HG02759 (cell line): ENCODE measurements around the gene ZW10.
A peak's percentile ranks its signal among the peaks of the same experiment; 100 is the strongest.

ENCODE experiments used
- ATAC-seq: cut with Tn5 transposase; IDR thresholded peaks from one replicate; pipeline ENCODE4 v1.9.1; 2021; ENCODE audit warnings: mild to moderate bottlenecking, moderate library complexity; ENCODE audit not compliant: unreplicated experiment

ZW10 gene

DNA sequence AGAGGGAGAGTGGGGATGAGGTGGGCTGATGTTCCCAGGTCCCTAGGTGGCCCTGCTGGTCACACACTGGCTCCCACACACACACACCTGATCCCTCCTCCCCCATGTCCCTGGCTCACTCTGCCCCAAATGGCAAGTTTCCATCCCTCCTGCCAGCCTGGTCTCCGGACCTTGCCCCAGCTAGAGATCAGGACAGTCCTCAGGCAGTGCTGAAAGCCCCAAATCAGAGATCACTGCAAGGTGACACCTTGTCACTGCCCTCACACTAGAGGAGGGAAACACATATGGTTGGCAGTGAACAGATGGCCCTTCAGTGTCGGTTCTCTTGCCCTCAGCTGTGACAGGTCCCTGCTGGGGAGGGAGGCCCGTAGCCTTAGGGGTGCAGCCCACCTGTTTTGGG, 75.0 kb downstream of the ZW10 start:
- no peak for ATAC-seq

DNA sequence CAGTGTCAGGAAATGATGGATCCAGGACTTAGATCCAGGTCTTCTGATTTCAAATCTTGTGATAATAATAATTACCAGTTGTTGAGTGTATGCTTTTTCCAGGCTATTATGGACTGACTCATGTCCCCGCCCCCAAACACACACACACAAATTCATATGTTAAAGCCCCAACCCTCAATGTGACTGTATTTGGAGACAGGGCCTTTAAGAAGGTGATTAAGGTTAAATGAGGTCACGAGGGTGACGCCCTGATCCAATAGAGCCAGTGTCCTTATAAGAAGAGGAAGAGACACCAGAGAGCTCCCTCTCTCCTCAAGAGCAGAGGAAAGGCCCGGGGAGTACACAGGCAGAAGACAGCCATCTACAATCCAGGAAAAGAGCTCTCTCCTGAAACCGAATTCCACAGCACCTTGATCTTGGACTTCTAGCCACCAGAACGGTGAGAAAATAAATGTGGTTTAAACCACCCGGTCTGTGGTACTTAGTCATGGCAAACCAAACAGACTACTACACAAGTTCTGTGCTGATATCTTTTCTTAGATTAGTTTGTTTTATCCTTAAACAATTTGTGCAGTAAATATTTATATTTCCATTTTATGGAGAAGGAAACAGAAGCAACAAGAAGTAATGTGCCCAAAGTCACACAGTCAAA, 75.6 kb downstream of the ZW10 start:
- no peak for ATAC-seq

DNA sequence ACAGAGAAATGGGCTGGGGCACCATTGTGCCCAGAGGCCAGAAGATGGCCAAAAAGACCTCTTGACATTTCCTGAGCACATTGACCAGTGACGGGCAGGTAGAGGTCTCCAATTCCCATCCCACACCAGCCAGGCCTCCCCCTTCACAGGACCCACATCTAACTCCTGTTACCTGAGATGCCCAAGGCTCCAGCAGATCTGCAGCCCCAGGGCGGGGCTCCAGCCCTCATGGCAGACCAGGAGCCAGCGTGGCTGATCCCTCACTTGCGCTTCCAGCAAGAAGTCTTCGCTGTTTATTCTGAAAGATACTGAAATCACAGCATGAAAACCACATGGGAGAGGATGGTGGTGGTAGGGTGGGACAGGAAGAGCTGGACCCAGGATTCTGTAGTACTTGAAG, 76.4 kb downstream of the ZW10 start:
- no peak for ATAC-seq

DNA sequence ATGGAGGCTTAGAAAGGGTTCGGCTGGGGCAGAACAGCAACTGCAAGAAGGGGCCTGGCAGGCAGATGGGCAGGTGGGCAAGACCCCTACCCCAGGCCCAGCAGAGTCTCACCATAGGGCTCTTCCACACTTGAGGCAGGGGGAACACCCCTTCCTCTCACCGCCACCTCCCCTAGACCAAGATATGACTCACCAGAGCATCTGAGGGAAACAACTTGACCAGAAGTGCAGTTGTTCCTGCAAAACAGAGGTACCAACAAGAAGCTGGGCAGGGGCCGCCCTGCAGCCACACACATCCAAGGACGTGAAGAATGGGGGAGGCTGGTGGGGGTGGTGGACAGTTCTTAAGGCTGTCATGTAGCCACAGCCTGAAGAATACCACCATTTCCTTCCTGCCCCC, 78.3 kb downstream of the ZW10 start:
- ATAC-seq, result no peak

DNA sequence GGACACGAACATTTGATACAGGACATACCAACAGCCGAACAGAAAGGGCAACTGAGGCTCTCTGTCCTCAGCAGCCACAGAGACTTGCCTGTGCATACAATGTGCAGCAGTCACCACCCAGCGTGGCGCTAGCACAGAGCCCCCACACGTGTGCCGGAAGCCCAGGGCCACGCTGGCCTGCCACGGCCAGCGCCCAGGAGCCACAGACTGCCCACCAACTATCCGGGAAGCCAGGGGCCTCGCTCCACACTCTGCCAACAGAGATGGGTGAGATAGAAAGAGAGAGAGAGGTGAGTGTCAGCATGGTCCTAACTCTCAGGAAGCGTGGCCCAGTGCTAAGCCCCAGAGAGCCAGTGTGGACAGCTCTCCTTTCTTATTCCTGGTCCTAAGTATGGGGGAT, 79.1 kb downstream of the ZW10 start:
- ATAC-seq, result no peak

DNA sequence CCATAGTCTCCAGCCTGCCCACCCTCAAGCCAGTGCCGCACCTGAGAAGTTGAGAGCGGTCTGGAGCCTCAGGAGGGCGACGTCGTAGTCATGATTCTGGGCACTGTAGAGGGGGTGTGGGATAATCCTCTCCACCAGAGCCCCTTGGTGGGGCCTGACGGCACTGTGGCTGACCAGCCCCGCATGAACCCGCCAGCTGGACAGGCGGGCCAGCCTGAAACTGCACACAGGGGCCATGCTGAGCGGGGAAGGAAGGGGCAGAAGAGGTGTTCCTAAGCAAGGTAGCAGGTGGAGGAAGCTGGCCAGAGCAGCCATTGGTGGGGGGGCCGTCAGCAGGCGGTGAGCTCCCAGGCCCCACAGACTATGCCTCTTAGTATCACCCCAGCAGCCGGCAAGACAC, 80.5 kb downstream of the ZW10 start:
- no peak for ATAC-seq

DNA sequence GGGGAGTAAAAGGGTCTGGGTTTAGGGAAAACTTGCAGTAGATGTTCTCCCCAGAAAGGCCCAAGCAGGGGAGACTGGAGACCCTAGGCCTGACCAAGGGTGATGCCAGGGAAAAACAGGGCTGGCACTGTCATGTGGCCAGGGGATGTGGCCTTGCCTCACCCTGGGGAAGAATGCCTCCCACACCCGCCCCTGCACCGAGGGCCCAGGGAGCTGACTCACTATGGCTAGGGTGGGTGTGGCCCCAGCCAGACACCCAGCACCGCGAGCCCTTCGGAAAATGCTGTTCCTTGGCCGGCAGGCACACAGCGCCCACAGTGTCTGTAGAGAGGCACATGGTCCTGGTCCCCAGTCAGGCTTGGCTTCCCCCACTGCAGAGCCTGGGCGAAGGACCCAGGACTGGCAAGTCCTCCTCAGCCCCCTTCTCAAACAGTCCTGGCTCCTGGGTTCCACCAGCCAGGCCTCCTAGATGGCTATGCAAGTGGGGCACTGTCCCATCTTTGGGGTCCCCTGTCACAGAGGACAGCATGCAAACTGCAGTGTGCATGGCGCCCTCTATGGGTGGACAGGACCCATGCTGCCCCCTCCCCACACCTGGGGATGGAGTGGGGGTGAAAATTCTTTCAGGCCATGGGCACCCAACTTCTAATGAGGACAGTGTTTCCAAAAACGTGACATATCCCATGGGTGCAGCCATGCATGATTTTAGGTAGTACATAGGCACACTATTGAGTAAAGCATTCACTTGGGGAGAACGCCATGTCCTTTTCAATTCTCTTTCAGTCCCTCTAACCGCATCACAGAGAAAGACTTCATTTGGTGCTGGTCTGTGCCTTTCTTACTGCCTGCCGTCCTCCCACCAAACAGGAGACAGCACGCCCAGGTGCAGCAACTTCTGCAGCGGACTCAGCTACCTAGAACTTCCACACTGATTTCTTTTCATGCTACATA, 82.6 kb downstream of the ZW10 start:
- ATAC-seq, result no peak

DNA sequence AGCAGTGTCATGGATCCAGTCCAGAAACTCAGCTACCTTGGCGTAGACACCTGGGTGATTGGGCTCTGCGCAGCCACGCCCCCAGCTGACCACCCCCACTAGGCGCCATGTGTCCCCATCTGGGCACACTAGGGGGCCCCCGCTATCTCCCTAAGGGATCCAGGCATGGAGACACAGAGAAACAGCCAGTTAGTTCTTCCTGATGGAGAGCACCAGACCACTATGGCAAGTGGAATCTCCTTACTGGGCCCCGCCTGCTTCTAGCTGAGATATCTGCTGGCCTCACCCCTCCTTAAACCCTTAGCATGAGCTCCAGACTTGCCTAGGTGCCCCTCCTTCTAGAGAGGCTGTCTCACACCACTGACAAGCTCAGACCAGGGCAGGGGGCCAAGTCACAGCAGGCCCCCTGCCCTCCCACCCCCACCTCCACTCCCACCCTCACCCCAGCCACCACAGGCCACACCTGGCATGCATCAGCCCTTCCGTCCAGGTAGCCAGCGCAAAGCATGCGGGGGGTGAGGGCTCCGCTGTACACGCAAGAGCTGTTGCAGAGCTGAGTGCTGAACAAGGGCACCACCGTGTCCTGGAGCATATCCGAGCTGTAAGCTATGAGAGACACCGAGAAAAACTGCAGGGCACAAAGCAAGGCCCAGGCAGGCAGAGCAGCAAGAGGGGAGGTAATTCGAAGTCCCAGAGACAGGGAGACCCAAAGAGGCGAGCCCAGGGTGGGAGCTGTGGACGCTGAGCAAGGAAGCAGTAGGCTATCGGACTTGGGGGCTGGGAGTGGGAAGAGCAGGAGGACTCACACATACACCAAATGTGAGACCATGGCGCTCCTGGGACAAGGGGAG, 83.5 kb downstream of the ZW10 start:
- ATAC-seq, result no peak

DNA sequence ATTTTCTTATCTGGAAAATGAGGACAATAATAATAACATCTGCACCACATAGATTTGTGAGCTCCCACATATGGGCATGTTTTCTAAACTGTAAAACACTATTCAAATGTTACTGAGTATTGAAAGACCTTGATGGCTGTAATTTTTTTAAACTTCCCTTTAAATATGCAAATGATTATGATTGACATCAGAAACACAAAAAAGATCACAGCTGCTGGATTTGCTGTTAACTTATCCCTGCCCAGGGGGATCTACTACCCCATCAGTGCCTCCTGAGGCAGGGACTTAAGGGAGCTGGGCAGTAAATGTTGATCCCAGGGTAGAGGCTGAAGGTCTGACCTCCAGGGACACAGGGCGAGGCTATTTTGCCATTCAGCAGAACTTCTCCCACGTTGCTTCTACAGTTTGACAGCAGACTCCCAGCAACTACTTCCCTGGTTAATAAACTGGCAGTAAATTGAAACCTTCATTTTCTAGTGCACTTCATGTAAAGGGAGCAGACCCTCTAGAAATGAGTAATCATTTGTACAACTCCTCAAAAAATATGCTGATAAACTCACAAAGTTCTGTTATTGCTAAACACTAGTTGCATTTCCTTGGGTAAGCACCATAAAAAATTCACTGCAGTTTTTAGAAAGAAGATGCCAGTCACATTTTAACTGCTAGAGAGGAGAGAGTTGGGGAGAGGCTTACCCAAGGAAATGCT, 87.7 kb downstream of the ZW10 start:
- peak; percentile 57 for ATAC-seq

DNA sequence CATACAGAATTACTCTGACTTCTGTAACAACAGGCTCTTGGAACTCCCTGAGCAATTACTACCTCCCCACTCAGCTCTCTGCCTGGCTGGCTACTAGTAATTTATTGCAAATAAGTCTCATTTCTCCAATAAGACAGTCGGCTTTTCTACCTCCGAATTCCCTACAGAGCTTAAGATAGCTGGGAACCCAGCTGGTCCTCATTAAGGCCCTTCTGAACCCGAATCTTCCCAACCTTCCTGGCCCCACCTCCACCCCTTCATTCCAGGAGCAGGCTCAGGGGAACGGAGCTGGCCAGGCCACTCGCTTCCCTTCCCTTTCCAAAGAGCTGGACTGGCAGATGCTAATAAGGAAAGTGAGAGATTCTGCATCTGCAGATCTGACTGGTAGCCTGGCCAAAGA, 89.0 kb downstream of the ZW10 start:
- no peak for ATAC-seq

DNA sequence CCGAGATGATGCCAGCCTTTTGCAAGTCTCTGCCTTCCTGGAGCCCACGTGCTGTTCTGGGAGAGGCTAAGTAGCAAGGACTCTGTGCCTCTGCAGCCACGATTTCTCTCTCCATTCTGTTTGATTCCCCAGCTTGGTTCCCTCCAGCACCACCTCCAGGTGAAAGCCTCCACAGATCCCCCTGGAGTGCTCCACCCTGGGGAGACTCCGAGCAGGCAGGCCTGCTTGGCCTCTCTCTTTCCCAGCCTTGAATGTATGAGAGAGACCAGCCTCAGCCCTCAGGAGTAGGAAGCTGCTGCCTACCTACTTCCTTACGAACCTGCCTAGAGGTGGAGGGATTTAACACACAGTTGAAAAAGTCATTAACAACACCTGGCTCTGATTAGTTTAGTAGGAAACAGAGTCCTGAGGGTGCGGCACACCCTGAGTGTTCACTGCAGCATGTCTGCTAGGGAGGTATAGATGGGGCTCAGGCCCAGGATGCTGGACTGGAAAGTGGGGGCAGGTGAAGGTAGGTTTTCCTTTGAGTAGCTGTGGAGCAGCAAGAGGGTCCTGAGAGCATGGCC, 89.9 kb downstream of the ZW10 start:
- ATAC-seq, result no peak
